Measurements from ENCODE around the gene ARL8B. TPM values are rescaled to one million over a fixed set of nuclear protein-coding genes. Genes with fewer than 3 reads are reported as not detected.

ARL8B gene
- total and polyA plus RNA-seq, 10 of the 15 experiments (the other 5 are each of a cell fraction or from before 2014, with no cell fraction given) = 22.0 to 80.6 (median 43.7) TPM

DNA sequence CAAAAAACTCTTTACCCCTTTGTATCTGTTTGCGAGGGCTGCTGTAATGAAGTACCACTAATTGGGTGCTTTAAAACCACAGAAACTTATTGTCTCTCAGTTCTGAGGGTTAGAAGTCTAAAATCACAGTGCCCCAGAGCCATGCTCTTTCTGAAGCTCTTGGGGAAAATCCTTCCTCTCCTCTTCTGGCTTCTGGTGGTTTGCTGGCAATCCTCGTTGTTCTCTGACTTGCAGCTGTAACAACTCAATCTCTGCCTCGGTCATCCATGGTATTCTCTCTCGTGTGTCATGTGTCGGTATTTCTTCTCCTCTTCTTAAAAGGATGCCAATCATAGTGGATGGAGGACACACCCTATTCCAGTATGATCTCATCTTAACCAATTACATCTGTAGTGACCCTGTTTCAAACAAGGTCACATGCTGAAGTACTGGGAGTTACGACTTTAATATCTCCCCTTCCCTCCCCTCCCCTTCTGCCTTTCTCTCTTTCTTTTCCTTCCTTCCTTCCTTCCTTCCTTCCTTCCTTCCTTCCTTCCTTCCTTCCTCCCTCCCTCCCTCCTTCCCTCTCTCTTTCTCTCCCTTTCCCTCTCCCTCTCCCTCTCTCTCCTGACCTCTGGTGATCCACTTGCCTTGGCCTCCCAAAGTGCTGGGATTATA is 6.5 kb upstream of the ARL8B start:
- RAD21 ChIA-PET (ENCODE audit: unreplicated experiment) = no interaction called here
- TF ChIP-seq ATF7 (IDR thresholded peaks at IDR 0.05; ENCODE audit: low read depth) (peak; percentile 80), PAX5 (IDR thresholded peaks at IDR 0.05; ENCODE audit: borderline replicate concordance, low read depth, low read length) (no peak), RAD51 (IDR thresholded peaks at IDR 0.05) (peak; percentile 76), BMI1 (IDR thresholded peaks at IDR 0.05; ENCODE audit: borderline replicate concordance) (no peak), BCL11A (IDR thresholded peaks at IDR 0.05; ENCODE audit: low read depth, low read length) (peak; percentile 87), RUNX3 (IDR thresholded peaks at IDR 0.05; ENCODE audit: low read length) (peak; percentile 67), STAT3 (IDR thresholded peaks at IDR 0.05; ENCODE audit: low read depth, low read length) (no peak), JUNB (IDR thresholded peaks at IDR 0.05) (no peak), HDGF (IDR thresholded peaks at IDR 0.05) (0 out of 2 replicates have a peak, but pooled peaks have one; percentile 26), ZNF24 (IDR thresholded peaks at IDR 0.05) (peak; percentile 65), DPF2 (IDR thresholded peaks at IDR 0.05) (0 out of 2 replicates have a peak, but pooled peaks have one; percentile 22), NBN (IDR thresholded peaks at IDR 0.05) (peak; percentile 58; the same call in 1 of the 2 replicates), SMAD5 (IDR thresholded peaks at IDR 0.05; ENCODE audit: low read depth) (no peak), EED (IDR thresholded peaks at IDR 0.05; ENCODE audit: low read depth) (no peak), POLR2A (IDR thresholded peaks at IDR 0.05; ENCODE audit: low read depth, low read length) (no peak), IKZF2 (IDR thresholded peaks at IDR 0.05) (peak; percentile 44 to 58), MTA2 (IDR thresholded peaks at IDR 0.05; ENCODE audit: low read depth) (peak; percentile 97), IKZF1 (conservative IDR thresholded peaks at IDR 0.05) (peak; percentile 46)
- TF ChIP-seq, protein P1, sequence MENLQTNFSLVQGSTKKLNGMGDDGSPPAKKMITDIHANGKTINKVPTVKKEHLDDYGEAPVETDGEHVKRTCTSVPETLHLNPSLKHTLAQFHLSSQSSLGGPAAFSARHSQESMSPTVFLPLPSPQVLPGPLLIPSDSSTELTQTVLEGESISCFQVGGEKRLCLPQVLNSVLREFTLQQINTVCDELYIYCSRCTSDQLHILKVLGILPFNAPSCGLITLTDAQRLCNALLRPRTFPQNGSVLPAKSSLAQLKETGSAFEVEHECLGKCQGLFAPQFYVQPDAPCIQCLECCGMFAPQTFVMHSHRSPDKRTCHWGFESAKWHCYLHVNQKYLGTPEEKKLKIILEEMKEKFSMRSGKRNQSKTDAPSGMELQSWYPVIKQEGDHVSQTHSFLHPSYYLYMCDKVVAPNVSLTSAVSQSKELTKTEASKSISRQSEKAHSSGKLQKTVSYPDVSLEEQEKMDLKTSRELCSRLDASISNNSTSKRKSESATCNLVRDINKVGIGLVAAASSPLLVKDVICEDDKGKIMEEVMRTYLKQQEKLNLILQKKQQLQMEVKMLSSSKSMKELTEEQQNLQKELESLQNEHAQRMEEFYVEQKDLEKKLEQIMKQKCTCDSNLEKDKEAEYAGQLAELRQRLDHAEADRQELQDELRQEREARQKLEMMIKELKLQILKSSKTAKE (IDR thresholded peaks at IDR 0.05; ENCODE audit: low read depth, poor library complexity, severe bottlenecking) = peak; percentile 69
- TF ChIP-seq, protein P2, sequence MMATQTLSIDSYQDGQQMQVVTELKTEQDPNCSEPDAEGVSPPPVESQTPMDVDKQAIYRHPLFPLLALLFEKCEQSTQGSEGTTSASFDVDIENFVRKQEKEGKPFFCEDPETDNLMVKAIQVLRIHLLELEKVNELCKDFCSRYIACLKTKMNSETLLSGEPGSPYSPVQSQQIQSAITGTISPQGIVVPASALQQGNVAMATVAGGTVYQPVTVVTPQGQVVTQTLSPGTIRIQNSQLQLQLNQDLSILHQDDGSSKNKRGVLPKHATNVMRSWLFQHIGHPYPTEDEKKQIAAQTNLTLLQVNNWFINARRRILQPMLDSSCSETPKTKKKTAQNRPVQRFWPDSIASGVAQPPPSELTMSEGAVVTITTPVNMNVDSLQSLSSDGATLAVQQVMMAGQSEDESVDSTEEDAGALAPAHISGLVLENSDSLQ (IDR thresholded peaks at IDR 0.05) = peak; percentile 93
- TF ChIP-seq, protein P3, sequence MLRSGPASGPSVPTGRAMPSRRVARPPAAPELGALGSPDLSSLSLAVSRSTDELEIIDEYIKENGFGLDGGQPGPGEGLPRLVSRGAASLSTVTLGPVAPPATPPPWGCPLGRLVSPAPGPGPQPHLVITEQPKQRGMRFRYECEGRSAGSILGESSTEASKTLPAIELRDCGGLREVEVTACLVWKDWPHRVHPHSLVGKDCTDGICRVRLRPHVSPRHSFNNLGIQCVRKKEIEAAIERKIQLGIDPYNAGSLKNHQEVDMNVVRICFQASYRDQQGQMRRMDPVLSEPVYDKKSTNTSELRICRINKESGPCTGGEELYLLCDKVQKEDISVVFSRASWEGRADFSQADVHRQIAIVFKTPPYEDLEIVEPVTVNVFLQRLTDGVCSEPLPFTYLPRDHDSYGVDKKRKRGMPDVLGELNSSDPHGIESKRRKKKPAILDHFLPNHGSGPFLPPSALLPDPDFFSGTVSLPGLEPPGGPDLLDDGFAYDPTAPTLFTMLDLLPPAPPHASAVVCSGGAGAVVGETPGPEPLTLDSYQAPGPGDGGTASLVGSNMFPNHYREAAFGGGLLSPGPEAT (IDR thresholded peaks at IDR 0.05; ENCODE audit: low read depth) = peak; percentile 59; the same call in 1 of the 2 replicates
- TF ChIP-seq, protein P4, sequence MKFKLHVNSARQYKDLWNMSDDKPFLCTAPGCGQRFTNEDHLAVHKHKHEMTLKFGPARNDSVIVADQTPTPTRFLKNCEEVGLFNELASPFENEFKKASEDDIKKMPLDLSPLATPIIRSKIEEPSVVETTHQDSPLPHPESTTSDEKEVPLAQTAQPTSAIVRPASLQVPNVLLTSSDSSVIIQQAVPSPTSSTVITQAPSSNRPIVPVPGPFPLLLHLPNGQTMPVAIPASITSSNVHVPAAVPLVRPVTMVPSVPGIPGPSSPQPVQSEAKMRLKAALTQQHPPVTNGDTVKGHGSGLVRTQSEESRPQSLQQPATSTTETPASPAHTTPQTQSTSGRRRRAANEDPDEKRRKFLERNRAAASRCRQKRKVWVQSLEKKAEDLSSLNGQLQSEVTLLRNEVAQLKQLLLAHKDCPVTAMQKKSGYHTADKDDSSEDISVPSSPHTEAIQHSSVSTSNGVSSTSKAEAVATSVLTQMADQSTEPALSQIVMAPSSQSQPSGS (IDR thresholded peaks at IDR 0.05; ENCODE audit: low read length) = peak; percentile 41; the same call in 1 of the 2 replicates

More for the DNA sequence above, 6.5 kb upstream of the ARL8B start:
- Histone ChIP-seq H3K79me2 (ENCODE audit: control insufficient read depth, insufficient read depth, low read length) (no peaks in the 10 kb centered on the region), H3K36me3 (ENCODE audit: control insufficient read depth in 2 of 2, insufficient read depth in 2 of 2, low read length in 1 of 2) (no peaks in the 10 kb centered on the region), H3K4me3 (no peak overlapping the region), H3K27ac (ENCODE audit: control insufficient read depth, insufficient read depth) (no peak overlapping the region), H3K27me3 (replicated peaks in 1 of 2; ENCODE audit: control insufficient read depth in 2 of 2, insufficient read depth in 2 of 2, low read length in 1 of 2) (no peaks in the 10 kb centered on the region), H4K20me1 (ENCODE audit: control insufficient read depth, insufficient read depth) (no peaks in the 10 kb centered on the region), H3K4me2 (ENCODE audit: control insufficient read depth, insufficient read depth) (peak overlapping the region; percentile 68; the same call in 1 of the 2 replicates), H3K9me3 (replicated peaks; ENCODE audit: control insufficient read depth, insufficient read depth, low read length) (no peaks in the 10 kb centered on the region), H3K4me1 (ENCODE audit: control insufficient read depth, insufficient read depth, low read length) (peaks cover 5% of the 10 kb centered on the region; the same call in 1 of the 2 replicates), H2AFZ (ENCODE audit: control insufficient read depth, low read depth, low read length) (0 out of 2 replicates have a peak overlapping the region, but pooled peaks have one; percentile 26), H3K9ac (ENCODE audit: control insufficient read depth, insufficient read depth, low read length) (no peak overlapping the region)
- ATAC-seq (peak; percentile 94), DNase-seq (ENCODE audit: low read depth, low spot score) (no peak), FAIRE-seq (peak; percentile 89)
- 21% methylated on average over 6 of the region's 6 CpGs for WGBS (ENCODE audit: insufficient coverage, insufficient replicate concordance, low lambda C conversion rate, missing lambda C conversion rate)
- ChIA-PET CTCF (interaction anchor here (0.9 to 1.2 kb wide), 3 partner anchors 8 to 86 kb away, joined by 3 to 4 read pairs (median 3); no protein-coding TSS in a partner anchor), POLR2A (no interaction called here), SMC1A (ENCODE audit: uncharacterized antibody, unreplicated experiment) (no interaction called here)
- intact Hi-C loops (cut with micrococcal nuclease; ENCODE audit: unreplicated experiment) = no loop called here
- in situ Hi-C loops (cut with MboI) = no loop called here
- no TSS peak for BruUV-seq (replicated peaks)

Data from GM12878 (cell line).